Cerebellar cortex (tissue), 1 donor: ENCODE measurements around the gene EXO1.
"Not testable (repeated sequence)": the region's sequence is repeated elsewhere in the genome, so short reads cannot be mapped to it uniquely, and the experiment has no call there.

Source experiments
- DNase-seq: peaks from one replicate; pipeline ENCODE4 v3.0.0-alpha.2; 2015; ENCODE audit warnings: low spot score

EXO1 gene

DNA sequence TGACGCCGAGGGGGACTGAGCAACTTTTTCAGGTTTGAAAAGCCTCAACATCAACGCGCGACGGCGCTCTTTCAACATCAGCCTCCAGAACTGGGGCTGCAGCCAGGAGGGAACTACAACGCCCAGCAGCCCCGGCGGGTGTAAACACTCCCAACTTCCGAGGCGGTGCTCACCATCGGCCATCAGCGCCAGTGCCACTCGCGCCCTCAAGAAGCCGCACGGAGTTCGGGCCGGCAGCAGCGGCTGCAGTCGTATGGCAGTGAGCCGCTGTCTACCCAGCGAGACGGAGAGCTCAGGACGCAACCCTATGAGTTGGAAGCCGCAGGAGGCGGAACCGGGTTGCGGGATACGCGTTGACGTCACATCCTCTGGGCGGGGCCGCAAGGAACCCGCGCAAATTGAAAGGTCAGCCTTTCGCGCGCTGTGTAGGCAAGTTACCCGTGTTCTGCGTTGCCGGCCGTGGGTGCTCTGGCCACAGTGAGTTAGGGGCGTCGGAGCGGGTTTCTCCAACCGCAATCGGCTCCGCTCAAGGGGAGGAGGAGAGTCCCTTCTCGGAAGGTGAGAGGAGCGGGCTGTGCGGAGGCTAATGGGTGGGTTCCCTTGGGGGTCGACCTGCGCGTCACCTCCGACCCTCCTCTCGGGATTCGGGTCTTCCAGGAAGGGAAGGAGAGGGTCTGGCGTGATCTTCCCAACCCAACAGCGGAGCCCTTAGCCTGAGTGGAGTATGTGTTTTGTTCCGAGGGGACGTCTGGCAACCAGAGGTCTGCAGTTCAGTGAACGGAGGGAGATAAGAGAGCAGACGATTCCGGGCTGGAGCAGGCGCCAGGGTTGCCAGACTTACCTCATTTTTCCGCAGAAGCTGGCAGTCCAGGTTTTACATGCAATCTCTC lies at the start of gene EXO1:
Gene EXO1, plus strand, starts transcription at position 409 of the 890 bp plus-strand sequence. CDS start 2,222 bp downstream, outside the sequence.
- peak; percentile 93 for DNase-seq

DNA sequence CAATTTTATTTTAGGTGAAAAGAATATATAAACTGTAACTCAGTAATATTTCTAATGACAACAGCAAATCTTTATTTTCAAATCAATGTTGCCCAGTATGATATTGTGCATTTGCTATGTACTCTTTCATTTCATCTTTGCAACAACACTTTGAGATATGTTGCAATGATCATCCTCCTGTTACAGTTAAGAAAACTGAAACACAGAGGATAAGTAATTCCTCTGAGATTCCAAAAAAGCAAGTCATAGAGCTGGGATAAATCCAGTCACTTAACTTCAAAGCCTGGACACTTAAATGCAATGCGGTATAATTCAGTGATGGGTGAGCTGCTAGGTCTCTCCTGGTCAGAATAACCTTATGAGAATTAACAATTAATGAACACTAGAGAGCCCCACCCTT lies 48.6 kb upstream of the EXO1 start:
- DNase-seq: no peak

DNA sequence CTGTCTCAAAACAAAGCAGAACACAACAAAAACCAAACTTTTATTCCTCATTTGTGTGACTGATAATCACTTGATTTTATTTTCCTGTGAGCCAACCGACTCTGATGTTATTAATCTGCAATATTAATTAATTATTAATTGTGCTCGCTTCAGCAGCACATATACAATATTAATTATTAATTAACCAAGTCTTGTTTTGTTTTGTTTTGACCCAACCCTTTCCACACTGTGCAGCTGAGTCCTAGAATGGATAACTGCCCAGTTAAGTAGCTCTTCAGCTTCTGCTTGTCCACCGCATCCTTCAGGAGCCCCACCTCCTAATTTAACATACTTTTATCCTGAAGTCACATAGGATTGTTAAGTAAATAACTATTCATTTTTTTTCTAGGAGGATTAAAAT lies 47.4 kb upstream of the EXO1 start:
- DNase-seq: no peak

DNA sequence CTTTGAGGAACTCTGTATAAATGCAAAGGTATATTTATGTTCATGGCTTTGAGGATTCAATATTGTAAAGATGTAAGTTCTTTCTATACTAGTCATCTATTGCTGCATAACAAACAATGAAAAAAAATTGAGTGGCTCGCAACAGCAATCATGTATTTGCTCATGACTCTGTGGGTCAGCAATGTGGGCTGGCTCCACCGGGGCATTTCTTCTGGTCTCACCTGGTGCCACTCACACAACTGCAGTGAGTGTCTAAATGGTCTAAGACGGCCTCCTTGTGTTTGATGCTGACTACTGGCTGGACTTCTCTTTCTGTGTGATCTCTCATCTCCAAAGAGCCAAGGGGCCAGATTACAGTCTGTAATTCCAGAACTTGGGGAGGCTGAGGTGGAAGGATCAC lies 45.1 kb upstream of the EXO1 start:
- no peak for DNase-seq

DNA sequence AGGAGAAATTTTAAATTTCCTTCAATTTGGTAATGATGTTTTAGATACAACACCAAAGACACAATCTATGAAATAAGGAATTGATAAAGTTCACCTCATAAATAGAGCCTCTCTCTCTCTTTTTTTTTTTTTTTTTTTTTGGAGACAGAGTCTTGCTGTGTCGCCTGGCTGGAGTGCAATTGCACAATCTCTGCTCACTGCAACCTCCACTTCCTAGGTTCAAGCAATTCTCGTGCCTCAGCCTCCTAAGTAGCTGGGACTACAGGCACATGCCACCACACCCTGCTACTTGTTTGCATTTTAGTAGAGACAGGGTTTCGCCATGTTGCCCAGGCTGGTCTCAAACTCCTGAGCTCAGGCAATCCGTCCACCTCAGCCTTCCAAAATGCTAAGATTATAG lies 43.3 kb upstream of the EXO1 start:
- not testable (repeated sequence) for DNase-seq

DNA sequence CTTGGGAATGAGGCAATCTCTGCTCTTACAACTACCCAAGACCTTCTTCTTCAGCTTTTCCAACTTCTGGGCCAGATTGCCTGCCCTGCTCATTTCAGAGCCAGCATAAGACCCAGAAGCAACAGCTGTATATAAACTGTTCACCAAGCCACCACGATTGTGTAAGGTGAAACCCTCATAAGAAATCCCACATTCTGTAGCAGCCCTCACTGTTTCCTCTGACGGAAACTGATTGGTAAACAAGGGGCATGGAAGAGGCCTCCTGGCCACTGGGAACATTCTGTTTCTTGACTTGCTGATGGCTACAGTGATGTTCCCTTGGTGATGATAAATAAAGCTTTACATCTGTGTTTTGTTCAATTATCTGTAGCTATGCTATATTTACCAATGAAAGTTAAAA lies 39.7 kb upstream of the EXO1 start:
- DNase-seq: no peak

DNA sequence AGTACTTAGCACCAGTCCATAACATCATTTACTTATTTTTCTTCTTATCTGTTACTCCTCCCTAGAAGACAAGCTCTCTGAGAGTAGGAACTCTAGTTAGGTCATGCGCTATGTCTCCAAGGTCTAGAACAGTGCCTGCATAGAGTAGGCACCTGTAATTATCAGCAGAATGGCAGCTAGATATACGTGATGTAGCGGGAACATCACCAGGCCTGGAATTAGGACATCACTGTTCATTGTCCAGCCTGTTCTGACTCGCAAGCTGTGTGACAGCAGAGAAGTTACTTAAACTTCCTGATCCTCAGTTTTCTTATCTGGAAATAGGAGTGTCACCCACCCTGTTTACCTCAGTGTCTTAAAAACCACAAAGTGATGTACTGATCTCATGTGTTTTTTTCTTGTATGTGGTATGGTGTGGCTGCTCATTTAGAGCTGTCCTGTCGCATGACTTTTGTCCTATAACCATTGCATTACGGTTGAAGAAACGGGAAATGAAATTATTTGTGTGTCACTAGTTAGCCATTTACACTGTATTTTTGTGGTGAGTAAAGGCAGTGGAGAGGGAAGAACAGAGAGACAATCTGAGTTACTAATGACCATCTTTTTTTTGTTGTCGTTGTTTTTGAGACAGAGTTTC lies 37.1 kb upstream of the EXO1 start:
- no peak for DNase-seq

DNA sequence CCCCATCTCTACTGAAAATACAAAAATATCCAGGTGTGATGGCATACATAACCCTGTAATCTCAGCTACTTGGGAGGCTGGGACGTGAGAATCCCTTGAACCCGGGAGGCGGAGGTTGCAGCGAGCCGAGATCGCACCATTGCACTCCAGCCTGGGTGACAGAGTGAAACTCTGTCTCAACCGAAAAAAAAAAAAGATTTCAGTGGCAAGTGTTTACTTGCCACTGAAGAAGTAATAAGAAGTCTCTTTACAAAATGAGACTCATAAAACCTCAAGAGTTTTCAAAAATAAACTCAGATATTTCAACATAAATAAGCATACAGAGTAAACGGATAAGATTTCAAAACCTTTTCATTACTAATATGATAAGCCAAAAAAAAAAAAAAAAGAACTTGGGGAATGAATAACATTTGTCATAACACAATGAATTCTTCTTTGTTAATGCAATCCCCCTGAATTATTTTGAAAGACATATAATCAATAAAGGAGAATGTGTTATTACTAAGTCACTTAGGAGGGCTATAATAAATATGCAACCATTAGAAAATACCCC lies 34.2 kb upstream of the EXO1 start:
- no peak for DNase-seq

DNA sequence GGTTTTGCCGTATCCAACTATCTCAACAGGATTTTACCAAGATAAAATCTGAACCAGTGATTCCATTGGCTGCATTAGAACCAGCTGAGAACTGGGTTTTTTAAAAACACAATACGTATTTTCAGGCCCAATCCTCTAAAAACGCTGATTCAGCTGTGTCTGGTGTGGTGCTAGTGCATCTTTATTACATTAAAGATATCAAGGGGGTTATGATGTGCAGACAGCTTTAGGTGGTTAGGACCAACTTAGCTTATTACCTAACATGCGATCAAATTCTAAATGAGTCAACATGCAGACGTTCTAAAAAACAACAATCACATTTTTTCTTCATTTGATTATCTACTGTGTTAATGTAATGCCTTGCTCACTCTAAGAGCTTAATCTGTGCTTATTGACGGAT lies 32.0 kb upstream of the EXO1 start:
- no peak for DNase-seq

DNA sequence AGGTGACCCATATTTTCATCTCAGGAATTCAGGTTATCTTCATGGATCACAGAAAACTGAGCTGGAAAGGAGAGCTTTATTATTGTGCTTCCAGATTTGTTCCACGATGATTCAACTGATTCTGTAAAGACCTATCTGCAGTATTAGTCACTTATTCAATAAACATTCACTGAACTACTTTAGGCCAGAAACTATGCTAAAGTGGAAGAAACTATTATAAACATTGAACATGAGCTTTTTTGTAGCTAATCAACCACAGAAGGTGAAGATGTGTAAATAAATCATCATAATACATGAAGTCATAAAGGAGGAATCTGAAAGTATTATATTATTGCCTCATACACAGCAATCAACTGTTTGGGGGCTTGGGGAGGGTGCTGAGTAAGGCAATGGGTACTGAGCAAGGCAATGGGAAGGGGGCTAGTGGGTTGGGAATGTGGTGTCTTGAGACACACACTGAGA lies 30.6 kb upstream of the EXO1 start:
- DNase-seq: no peak

DNA sequence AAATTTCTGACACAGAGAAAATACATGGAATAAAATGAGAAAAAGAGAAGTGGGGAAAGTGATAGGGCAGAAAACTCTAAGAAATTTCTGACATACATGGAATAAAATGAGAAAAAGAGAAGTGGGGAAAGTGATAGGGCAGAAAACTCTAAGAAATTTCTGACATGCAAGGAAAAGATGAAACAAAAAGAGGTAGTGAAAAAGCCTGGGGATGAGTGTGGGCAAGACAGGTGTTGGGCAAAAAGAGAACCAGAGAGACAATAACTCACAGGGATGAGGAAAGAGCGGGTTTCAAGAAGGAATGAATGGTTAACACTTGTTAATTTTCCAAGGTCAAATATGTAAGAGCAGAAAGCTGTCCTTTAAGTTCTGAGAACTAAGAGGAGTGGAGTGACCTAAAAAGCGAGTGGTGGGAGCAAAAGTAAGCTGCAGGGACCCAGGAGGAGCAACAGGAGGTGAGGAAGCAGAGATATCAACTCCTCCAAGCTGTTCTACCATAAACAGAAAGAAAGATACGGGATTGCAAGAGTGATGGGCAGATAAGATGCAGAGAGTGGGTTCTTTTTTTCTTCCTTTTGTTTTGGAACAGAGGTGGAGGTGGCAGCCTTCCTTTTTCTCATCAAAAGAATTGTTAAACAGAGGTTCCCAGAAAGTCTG lies 29.9 kb upstream of the EXO1 start:
- DNase-seq: no peak

DNA sequence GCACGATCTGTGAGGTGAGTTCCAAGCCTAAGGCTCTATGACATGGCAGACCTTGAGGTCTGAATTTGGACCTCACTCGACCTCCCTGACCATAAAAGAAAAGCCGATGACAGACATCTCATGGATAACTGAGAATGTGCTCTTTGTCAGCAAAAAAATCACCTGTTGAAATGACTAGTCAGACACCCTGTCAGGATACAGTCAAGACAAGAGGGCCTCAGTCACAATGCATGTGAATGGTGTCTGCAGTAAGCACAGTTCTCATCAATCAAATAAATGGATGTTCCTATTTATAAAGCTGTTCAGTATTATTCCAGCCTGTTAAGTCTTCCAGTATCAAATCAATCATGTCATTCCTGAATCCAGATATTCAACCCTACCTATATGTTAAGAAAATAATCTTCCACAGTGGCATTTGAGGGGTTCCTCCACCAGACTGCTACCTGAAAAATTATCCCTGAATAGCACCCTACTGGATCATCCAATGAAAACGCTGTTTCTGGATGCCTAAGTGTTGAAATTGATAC lies 28.6 kb upstream of the EXO1 start:
- DNase-seq: no peak

DNA sequence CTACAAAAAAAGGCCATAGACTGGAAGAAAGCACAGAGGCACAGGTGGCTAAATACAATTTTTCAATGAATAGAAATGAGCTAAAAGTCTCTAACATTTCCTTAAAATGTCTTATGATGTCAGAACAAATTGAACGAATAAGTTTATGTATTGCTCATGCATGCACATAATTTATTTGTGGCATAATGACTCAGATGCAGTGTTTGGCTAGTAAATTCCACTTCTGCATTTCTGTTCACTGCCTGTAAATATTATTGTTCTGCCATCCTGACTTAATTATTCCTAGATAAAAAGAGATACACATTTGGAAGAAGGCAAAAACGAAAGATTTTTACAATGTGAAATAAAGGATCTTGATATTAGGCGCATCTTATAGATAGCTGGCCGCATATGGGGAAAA lies 26.6 kb upstream of the EXO1 start:
- no peak for DNase-seq

DNA sequence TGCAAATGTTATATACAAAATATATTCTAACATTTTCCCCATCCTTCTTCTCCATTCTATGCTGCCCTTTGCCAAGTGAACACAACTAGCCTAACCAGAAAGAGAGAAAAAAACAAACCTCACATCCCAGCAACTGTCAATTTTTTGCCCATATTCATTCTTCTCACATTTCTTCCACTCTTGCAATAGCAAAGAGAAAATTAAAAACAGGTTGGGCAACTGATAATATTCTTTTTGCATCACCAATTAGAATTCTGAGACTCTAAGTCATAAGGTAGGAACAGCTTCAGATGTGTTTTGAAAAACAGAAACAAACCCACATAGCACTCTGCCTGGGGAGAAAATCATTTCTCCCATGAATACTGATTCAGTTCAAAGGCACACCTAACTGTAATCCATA lies 25.2 kb upstream of the EXO1 start:
- DNase-seq: no peak

DNA sequence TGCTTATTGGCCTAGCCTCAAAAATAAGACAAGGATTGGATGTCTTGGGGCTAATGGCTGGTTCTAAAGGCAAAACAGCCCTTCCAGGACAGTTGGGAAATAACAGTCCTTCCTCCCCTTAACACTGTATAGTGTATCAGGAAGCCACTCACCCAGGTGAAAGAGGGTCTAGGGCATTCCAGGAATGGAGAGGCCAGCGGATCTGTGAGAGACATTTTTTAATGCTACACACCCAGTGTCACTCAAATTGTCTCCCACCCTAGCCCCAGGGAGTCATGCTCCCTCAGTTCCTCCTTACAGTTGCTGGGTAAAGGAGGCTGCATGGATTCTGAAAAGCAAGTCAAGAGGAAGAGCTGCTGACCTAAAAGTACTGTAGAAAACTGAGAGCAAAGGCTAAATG lies 24.1 kb upstream of the EXO1 start:
- DNase-seq: no peak

DNA sequence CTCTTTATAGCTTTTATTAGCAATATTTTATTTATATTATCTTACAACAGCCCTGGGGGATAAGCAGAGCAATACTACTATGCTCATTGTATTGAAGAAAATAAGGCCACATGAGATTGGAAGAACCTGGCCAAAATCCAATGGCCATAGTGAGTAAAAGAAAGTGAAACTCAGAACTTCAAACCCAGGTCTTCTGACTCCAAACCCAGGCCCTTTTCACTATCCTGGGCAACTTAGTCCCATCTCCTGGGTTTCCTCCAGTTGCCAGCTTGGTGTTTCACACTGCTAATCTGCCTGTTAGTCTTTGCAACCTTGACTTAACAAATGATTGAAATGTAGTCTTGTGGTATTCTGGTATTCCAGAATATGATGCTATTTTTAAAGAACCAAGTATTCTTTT lies 22.4 kb upstream of the EXO1 start:
- no peak for DNase-seq

DNA sequence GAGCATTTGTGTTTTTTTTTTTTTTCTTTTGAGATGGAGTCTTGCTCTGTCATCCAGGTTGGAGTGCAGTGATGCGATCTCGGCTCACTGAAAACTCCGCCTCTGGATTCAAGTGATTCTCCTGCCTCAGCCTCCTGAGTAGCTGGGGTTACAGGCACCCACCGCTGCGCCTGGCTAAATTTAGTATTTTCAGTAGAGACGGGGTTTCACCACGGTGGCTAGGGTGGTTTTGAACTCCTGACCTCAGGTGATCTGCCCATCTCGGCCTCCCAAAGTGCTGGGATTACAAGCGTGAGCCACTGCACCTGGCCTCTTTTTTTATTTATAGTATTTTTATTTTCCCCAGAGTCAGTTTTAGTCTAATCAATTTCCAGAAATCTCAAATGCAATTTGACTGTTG lies 21.4 kb upstream of the EXO1 start:
- not testable (repeated sequence) for DNase-seq

DNA sequence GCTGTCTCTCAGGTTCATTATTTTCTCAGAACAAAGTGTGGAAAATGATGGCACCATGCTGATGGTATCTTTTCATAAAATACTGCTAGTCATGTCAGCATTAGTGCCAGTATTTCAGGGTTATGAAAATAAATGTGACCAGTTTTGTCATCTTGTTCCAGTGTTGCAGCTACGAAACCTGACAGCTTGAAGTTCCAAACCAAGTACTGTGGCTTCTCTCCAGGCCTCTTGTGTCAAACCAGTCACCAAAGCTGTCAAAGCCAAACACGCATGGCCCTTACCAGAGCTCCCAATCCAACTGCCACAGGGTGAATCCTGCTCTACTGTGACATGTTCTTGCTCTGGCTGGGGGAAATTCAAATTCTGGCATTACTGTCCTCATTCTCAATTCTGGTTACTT lies 20.7 kb upstream of the EXO1 start:
- DNase-seq: no peak

DNA sequence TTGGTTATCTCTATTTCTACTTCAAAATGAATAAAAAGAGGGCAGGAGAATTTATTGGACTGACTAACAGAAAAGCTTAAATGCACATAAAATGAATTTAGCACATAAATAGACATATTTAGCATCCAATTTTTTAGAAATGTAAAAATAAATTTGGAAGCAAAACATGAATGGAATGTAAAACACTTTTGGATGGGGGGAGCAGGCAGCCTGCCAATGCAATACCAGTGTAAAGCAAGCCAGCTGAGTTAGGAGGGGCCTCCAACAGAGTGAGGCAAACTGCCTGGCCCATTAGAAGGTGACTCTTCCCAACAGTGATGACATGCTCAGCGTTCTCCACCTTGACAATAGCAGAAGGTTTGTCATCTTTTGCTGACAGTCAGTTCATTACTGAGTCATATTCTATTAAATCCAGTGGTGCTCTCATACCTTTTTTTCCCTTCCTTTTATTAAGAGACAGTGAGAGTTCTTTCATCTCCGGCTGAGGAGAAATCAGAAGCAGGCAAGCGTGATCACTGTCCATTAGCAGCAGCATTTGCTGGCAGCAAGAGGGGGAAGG lies 19.5 kb upstream of the EXO1 start:
- no peak for DNase-seq

DNA sequence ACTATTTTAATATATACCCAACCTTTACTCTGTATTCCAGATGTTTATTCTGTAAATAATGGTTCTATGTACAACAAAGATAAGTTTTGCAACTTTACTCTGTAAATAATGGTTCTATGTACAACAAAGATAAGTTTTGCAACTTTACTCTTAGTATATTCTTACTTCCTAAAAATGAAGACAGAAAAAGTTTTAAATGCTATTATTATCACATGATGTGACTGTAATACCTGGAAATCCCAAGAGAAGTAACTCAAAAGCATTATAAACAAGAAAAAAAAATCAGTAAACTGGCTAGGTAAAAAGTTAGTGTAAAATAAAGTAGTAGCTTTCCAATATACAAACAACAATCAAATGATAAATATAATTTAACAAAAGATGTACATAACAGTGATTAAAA lies 18.5 kb upstream of the EXO1 start:
- no peak for DNase-seq

DNA sequence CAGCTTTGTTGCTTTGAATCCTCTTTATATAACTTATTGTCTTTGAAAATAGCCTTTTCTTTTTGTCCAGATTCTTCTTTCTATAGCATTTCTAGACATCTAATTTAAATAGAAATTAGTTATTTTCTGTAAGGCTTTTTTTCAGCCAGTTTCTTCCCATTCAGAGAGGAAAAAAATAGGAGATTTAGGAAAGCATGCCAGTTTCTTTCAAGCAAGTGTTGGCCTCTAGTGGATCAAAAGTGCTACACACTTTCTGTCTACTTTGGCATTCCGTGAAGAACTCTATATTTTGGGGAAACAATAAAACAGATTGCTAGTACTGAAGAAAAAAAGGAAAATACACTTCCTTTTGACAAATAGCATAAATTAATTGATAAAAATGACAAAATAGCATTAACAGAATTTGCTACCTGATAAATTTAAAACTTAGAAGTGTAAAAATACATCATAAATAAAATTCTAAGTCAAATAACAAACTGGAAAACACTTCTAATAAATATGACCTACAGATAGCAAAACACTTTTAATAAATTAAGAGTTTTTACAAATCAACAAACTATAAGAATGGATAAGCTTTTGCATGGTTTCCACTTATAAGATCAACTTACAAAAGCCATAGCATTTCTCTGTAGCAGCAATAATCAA lies 13.1 kb upstream of the EXO1 start:
- DNase-seq: peak; percentile 21

DNA sequence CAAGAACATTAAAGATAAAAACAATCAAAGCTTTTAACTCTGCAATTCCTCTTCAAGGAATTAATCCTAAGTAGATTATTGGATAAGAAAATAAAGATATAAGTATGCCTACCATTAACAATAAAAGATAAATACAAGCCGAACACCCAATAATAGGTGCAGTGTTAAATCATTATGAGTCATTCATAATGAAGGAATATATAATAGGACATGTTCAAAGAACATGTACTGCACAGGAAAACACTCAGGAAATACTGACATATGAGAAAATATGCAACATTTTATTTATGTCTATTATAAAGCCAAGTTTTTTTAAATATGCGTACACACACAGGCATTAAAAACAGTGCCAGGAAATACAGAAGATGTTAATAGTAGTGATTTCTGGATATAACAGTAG lies 11.1 kb upstream of the EXO1 start:
- DNase-seq: no peak
